ENCODE data around the gene PDSS2. TPM values are rescaled to one million over a fixed set of nuclear protein-coding genes. Genes with fewer than 3 reads are reported as not detected.
A peak's percentile ranks its signal among the peaks of the same experiment; 100 is the strongest.

The PDSS2 gene
- polyA plus RNA-seq, 3 donors, result 10.1 to 13.9 (median 13.3) TPM

GRCh38 chr6:107329063-107329860 lies 130.1 kb downstream of the PDSS2 start:
- no peak overlapping the region for H3K9ac ChIP-seq (ENCODE audit: insufficient read depth, low read length, poor library complexity, severe bottlenecking)
- H3K4me2 ChIP-seq (replicated peaks; ENCODE audit: extremely low read depth, low read length, poor library complexity, severe bottlenecking), result no peak overlapping the region
- no peak overlapping the region for H3K4me3 ChIP-seq (replicated peaks in 1 of 3; ENCODE audit: low read depth in 2 of 3, low read length in 3 of 3)
- Mint-ChIP-seq H3K27me3 (ENCODE audit: low read depth in 3 of 3) (peaks cover 0 to 1% (median 0%) of the 10 kb centered on the region in 3 donors), H3K27ac (peak overlapping the region in 2 of 7 donors; percentile 15 to 35), H3K9me3 (peaks cover 0 to 3% (median 0%) of the 10 kb centered on the region in 7 donors), H3K4me3 (no peak overlapping the region), H3K4me1 (no peaks in the 10 kb centered on the region), H3K36me3 (peaks cover 9 to 27% of the 10 kb centered on the region in 2 donors)
- H3K79me2 ChIP-seq (ENCODE audit: insufficient read depth, low read length), result no peaks in the 10 kb centered on the region
- no peaks in the 10 kb centered on the region for H3K4me1 ChIP-seq (ENCODE audit: control insufficient read depth in 1 of 2, insufficient read depth in 2 of 2, low read length in 2 of 2)
- 100% methylated on average over 1 of the region's 5 CpGs for WGBS (ENCODE audit: insufficient coverage)
- peaks cover 3 to 16% of the 10 kb centered on the region in 2 donors for H3K36me3 ChIP-seq (replicated peaks in 1 of 2; ENCODE audit: control insufficient read depth in 1 of 2, insufficient read depth in 2 of 2, low read length in 2 of 2)
- DNase-seq, result no peak
- TF ChIP-seq, protein P1, sequence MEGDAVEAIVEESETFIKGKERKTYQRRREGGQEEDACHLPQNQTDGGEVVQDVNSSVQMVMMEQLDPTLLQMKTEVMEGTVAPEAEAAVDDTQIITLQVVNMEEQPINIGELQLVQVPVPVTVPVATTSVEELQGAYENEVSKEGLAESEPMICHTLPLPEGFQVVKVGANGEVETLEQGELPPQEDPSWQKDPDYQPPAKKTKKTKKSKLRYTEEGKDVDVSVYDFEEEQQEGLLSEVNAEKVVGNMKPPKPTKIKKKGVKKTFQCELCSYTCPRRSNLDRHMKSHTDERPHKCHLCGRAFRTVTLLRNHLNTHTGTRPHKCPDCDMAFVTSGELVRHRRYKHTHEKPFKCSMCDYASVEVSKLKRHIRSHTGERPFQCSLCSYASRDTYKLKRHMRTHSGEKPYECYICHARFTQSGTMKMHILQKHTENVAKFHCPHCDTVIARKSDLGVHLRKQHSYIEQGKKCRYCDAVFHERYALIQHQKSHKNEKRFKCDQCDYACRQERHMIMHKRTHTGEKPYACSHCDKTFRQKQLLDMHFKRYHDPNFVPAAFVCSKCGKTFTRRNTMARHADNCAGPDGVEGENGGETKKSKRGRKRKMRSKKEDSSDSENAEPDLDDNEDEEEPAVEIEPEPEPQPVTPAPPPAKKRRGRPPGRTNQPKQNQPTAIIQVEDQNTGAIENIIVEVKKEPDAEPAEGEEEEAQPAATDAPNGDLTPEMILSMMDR (IDR thresholded peaks at IDR 0.05), result no peak
- H3K27ac ChIP-seq (ENCODE audit: low read depth in 1 of 2, low read length in 2 of 2), result no peak overlapping the region
- H4K20me1 ChIP-seq (ENCODE audit: insufficient read depth, low read length), result no peaks in the 10 kb centered on the region
- no peaks in the 10 kb centered on the region for H3K27me3 ChIP-seq (ENCODE audit: control insufficient read depth in 2 of 2, insufficient read depth in 2 of 2, low read length in 2 of 2)
- H3K9me3 ChIP-seq (replicated peaks in 1 of 2; ENCODE audit: control insufficient read depth in 1 of 2, insufficient read depth in 1 of 2, low read length in 2 of 2), result no peaks in the 10 kb centered on the region
- no peak overlapping the region for H2AFZ ChIP-seq (ENCODE audit: insufficient read depth, low read depth, low read length, poor library complexity, severe bottlenecking)
- intact Hi-C loops (cut with micrococcal nuclease), result no loop called here

DNA sequence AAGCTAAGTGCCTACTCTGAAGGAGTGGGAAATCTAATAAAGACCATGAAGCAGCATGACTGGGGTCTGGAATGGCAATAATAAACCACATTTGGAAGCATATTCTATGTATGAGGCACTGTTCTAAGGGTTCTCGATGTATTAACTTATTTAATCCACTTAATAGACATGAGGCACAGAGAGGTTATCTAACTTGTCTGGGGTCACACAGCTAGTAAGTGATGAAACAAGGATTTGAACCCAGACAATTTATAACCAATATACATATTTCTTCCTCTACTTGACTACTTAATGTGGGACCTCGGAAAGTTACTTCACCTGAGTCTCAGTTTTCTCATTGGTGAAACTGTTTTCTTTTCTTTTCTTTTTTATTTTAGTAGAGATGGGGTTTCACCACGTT lies 131.3 kb downstream of the PDSS2 start:
- Mint-ChIP-seq H3K36me3 (peaks cover 0 to 21% of the 10 kb centered on the region in 2 donors), H3K27ac (no peak overlapping the region), H3K9me3 (peaks cover 0 to 3% (median 0%) of the 10 kb centered on the region in 7 donors), H3K4me1 (no peaks in the 10 kb centered on the region), H3K27me3 (ENCODE audit: low read depth in 3 of 3) (no peaks in the 10 kb centered on the region), H3K4me3 (no peak overlapping the region)
- Histone ChIP-seq H3K36me3 (replicated peaks in 1 of 2; ENCODE audit: control insufficient read depth in 1 of 2, insufficient read depth in 2 of 2, low read length in 2 of 2) (peaks cover 3 to 6% of the 10 kb centered on the region in 2 donors), H3K4me2 (replicated peaks; ENCODE audit: extremely low read depth, low read length, poor library complexity, severe bottlenecking) (no peak overlapping the region), H3K9ac (ENCODE audit: insufficient read depth, low read length, poor library complexity, severe bottlenecking) (no peak overlapping the region), H4K20me1 (ENCODE audit: insufficient read depth, low read length) (no peaks in the 10 kb centered on the region), H3K9me3 (replicated peaks in 1 of 2; ENCODE audit: control insufficient read depth in 1 of 2, insufficient read depth in 1 of 2, low read length in 2 of 2) (no peaks in the 10 kb centered on the region), H3K79me2 (ENCODE audit: insufficient read depth, low read length) (no peaks in the 10 kb centered on the region), H3K27me3 (ENCODE audit: control insufficient read depth in 2 of 2, insufficient read depth in 2 of 2, low read length in 2 of 2) (no peaks in the 10 kb centered on the region), H2AFZ (ENCODE audit: insufficient read depth, low read depth, low read length, poor library complexity, severe bottlenecking) (no peak overlapping the region), H3K4me1 (ENCODE audit: control insufficient read depth in 1 of 2, insufficient read depth in 2 of 2, low read length in 2 of 2) (no peaks in the 10 kb centered on the region), H3K4me3 (replicated peaks in 1 of 3; ENCODE audit: low read depth in 2 of 3, low read length in 3 of 3) (no peak overlapping the region), H3K27ac (ENCODE audit: low read depth in 1 of 2, low read length in 2 of 2) (no peak overlapping the region)
- intact Hi-C loops (cut with micrococcal nuclease), result no loop called here
- DNase-seq, result no peak
- WGBS (ENCODE audit: insufficient coverage), result no CpG with 5 or more reads among the region's 3 CpGs
- TF ChIP-seq, protein P1 (IDR thresholded peaks at IDR 0.05), result no peak
